OCI-LY3 (cell line): ENCODE data around the gene NXNL1.

Source experiments
- CTCF ChIP-seq: fragments of 200-600, 300-600 bp; sonication (generic); IDR thresholded peaks from 2 replicates; pipeline ENCODE4 v1.5.1; 2014; ENCODE audit warnings: antibody characterized with exemption, low read length, low read depth
- EZH2phosphoT487 ChIP-seq: fragments of 200-600 bp; shearing (Covaris generic); IDR thresholded peaks from 2 replicates; pipeline ENCODE4 v1.6.1; 2018; ENCODE audit warnings: antibody characterized with exemption, mixed run types, low read depth

DNA sequence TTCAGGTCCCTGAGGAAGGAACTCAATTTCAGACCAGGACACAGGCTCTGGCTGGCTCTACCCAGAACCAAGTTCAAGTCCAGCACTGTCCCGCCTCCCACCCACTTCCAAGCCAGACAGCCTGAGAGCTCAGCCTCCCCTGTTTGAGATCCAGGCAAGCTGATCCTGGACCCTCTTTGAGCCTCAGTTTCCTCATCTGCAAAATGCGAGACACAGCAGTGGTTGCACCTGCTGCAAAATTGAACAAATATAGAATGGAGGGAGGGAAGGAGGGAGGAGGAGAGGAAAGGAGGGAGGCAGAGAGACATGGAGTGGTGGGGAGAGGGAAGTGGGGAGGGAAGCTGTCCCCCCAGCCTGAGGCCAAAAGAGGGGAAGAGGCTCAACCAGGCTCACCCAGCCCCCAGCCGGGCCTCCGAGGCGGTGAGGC, 13.0 kb downstream of the NXNL1 start:
- no peak for TF ChIP-seq CTCF
- no peak for TF ChIP-seq EZH2phosphoT487
